Hepatocyte (in vitro differentiated cells): ENCODE results near the gene TNFRSF1A. TPM values are rescaled to one million over a fixed set of nuclear protein-coding genes. Genes with fewer than 3 reads are reported as not detected.
A peak's percentile ranks its signal among the peaks of the same experiment; 100 is the strongest.

Experiments
- DNase-seq: peaks from one replicate; pipeline ENCODE4 v3.0.0-alpha.2; 2016; ENCODE audit warnings: low spot score
- H2AFZ ChIP-seq: fragments of 200-600 bp; sonication (generic); 2 replicates; pipeline ENCODE4 v1.6.0; 2016; ENCODE audit warnings: antibody characterized with exemption, mild to moderate bottlenecking
- H3K27ac ChIP-seq: fragments of 200-600 bp; sonication (generic); 2 replicates; pipeline ENCODE4 v1.5.1; 2016; ENCODE audit warnings: mild to moderate bottlenecking
- H3K27me3 ChIP-seq: fragments of 200-600 bp; sonication (generic); 2 replicates; pipeline ENCODE4 v1.6.1; 2016
- H3K36me3 ChIP-seq: fragments of 200-600 bp; sonication (generic); replicated peaks from 2 replicates; pipeline ENCODE4 v1.5.1; 2016; ENCODE audit warnings: low read depth; ENCODE audit not compliant: insufficient read depth
- H3K4me1 ChIP-seq: fragments of 200-600 bp; sonication (generic); 2 replicates; pipeline ENCODE4 v1.5.1; 2016; ENCODE audit warnings: mild to moderate bottlenecking, moderate library complexity; ENCODE audit not compliant: insufficient read depth
- H3K4me2 ChIP-seq: fragments of 200-600 bp; sonication (generic); 2 replicates; pipeline ENCODE4 v1.6.0; 2016
- H3K4me3 ChIP-seq: fragments of 200-600 bp; sonication (generic); 2 replicates; pipeline ENCODE4 v1.5.1; 2016; ENCODE audit warnings: mild to moderate bottlenecking
- H3K79me2 ChIP-seq: fragments of 200-600 bp; sonication (generic); 2 replicates; pipeline ENCODE4 v1.6.0; 2017; ENCODE audit warnings: mild to moderate bottlenecking
- H3K9me2 ChIP-seq: fragments of 200-600 bp; sonication (generic); replicated peaks from 2 replicates; pipeline ENCODE4 v1.6.0; 2017; ENCODE audit warnings: mild to moderate bottlenecking; ENCODE audit not compliant: insufficient read depth
- H3K9me3 ChIP-seq: fragments of 200-600 bp; sonication (generic); 2 replicates; pipeline ENCODE4 v1.5.1; 2016; ENCODE audit warnings: low read depth, mild to moderate bottlenecking
- H4K20me1 ChIP-seq: fragments of 200-600 bp; sonication (generic); 2 replicates; pipeline ENCODE4 v1.6.0; 2016; ENCODE audit warnings: mild to moderate bottlenecking; ENCODE audit not compliant: insufficient read depth, poor library complexity, severe bottlenecking
- EZH2 ChIP-seq: fragments of 200-600 bp; sonication (generic); IDR thresholded peaks from 2 replicates; pipeline ENCODE4 v1.6.1; 2016; ENCODE audit warnings: antibody characterized with exemption, mild to moderate bottlenecking, borderline replicate concordance
- EZH2phosphoT487 ChIP-seq: fragments of 200-600 bp; sonication (generic); IDR thresholded peaks from one replicate; pipeline ENCODE4 v1.6.1; 2018; ENCODE audit warnings: antibody characterized with exemption, mild to moderate bottlenecking, low read depth, moderate library complexity; ENCODE audit not compliant: unreplicated experiment, severe bottlenecking
- WGBS: methylation state at CpG from one replicate; pipeline ENCODE4 v1.1.6; 2016; ENCODE audit warnings: low lambda C conversion rate; ENCODE audit errors: missing lambda C conversion rate; 5-methylcytosine and 5-hydroxymethylcytosine counted together
- polyA plus RNA-seq: library from polyadenylated mRNA; unstranded; fragments of >200 nt; fragmentation: Nextera tagmentation; extraction: Ambion mirVana; gene quantifications from 2 replicates; pipeline ENCODE4 v1.2.1, GENCODE V29; 2016
- total RNA-seq: library from RNA; depleted of rRNA; stranded (reverse); fragments of >200 nt; gene quantifications from 2 replicates; pipeline ENCODE4 v1.2.3, GENCODE V29; 2014
- TF ChIP-seq, protein P1 (sequence below): fragments of 200-600 bp; sonication (generic); IDR thresholded peaks from 2 replicates; pipeline ENCODE4 v1.5.1; 2016; ENCODE audit warnings: antibody characterized with exemption, mild to moderate bottlenecking; ENCODE audit not compliant: poor library complexity

TNFRSF1A gene
- total and polyA plus RNA-seq, 2 experiments from 2014 or later = 147 to 168 TPM

DNA sequence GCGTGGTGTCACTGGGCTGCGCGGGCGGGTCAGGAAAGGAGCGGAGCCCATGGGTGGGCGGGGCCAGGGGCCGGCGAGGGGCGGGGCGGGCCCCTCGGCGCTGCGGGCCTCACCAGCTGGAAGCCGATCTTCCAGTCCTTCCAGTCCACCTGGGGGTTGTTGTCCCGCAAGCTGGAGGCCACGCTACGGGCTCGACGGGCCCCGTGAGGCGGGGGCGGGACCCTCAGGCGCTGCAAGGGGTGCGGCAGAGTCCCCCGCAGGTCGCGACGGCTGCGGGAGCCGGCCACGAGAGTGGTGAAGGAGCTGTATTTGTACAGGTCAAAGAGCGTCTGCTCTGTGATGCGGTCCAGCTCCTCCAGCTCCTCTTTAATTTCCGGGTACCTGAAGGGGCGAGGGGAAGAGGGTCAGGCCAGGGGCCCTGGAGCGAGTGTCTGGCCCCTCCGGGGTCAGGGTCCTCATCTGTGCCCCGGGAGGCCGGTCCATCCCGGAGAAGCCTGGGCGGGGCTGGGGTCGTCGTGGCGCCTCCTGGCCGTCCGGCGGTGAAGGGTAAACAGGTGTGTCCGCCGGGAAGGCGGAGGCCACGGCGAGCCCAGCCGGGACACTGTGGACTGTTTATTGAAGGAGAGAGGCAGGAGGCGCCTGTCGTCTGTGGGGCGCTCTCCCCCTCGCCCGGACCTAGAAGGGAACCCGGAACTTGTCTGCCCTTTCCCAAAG lies 21.6 kb upstream of the TNFRSF1A start:
- Histone ChIP-seq H2AFZ (peak overlapping the region; percentile 53), H3K4me3 (peak overlapping the region; percentile 23), H4K20me1 (no peaks in the 10 kb centered on the region), H3K4me1 (peaks cover 10% of the 10 kb centered on the region), H3K79me2 (peaks cover 10% of the 10 kb centered on the region), H3K9me3 (no peaks in the 10 kb centered on the region), H3K27me3 (no peaks in the 10 kb centered on the region), H3K36me3 (no peaks in the 10 kb centered on the region), H3K4me2 (peak overlapping the region; percentile 80), H3K9me2 (no peaks in the 10 kb centered on the region), H3K27ac (peak overlapping the region; percentile 97)
- 2% methylated on average over 40 of the region's 59 CpGs for WGBS
- TF ChIP-seq EZH2phosphoT487 (no peak), EZH2 (no peak)
- TF ChIP-seq, protein P1, sequence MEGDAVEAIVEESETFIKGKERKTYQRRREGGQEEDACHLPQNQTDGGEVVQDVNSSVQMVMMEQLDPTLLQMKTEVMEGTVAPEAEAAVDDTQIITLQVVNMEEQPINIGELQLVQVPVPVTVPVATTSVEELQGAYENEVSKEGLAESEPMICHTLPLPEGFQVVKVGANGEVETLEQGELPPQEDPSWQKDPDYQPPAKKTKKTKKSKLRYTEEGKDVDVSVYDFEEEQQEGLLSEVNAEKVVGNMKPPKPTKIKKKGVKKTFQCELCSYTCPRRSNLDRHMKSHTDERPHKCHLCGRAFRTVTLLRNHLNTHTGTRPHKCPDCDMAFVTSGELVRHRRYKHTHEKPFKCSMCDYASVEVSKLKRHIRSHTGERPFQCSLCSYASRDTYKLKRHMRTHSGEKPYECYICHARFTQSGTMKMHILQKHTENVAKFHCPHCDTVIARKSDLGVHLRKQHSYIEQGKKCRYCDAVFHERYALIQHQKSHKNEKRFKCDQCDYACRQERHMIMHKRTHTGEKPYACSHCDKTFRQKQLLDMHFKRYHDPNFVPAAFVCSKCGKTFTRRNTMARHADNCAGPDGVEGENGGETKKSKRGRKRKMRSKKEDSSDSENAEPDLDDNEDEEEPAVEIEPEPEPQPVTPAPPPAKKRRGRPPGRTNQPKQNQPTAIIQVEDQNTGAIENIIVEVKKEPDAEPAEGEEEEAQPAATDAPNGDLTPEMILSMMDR = no peak
- peak; percentile 92 for DNase-seq

DNA sequence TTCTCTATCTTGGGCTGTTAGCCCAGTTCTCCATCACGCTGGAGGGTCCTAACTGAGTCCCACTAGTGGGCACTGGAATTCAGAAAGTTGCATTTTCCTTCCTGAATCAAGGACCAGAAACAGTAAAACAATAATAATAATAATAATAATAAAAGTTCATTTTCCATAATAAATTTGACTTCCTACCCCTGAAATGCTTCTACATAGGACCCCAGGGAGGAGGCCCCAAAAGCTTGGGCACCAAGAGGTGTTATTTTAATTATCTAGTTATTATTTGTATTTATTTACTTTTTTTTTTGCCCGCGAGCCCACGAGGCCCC lies 21.1 kb upstream of the TNFRSF1A start:
- TF ChIP-seq EZH2 (no peak), EZH2phosphoT487 (no peak)
- TF ChIP-seq, protein P1 = no peak
- Histone ChIP-seq H3K79me2 (peaks cover 7% of the 10 kb centered on the region), H2AFZ (no peak overlapping the region), H3K9me3 (no peaks in the 10 kb centered on the region), H3K4me2 (peak overlapping the region; percentile 80), H4K20me1 (no peaks in the 10 kb centered on the region), H3K27ac (peak overlapping the region; percentile 97), H3K27me3 (no peaks in the 10 kb centered on the region), H3K36me3 (no peaks in the 10 kb centered on the region), H3K4me3 (no peak overlapping the region), H3K9me2 (no peaks in the 10 kb centered on the region), H3K4me1 (peaks cover 10% of the 10 kb centered on the region)
- DNase-seq = no peak
- 20% methylated on average over 4 of the region's 4 CpGs for WGBS

DNA sequence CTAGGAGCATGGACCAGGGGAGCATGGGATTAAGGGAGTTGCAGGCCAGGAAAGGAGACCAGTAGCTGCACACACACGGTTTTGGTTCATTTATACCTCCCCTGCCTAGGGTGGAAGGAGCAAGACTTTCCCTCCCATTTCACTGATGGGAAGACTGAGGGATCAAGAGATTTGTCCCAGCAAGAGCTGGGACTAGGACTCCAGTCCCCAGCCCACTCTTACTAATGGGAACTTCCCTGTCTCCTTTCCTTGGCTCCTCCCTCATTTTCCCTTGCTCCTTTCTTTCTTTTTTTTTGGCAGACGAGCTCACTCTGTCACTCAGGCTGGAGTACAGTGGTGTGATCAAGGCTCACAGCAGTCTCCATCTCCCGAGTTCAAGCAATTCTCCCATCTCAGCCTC lies 20.5 kb upstream of the TNFRSF1A start:
- H3K9me3 ChIP-seq = no peaks in the 10 kb centered on the region
- H3K79me2 ChIP-seq = peaks cover 4% of the 10 kb centered on the region
- no peak for DNase-seq
- 74% methylated on average over 3 of the region's 3 CpGs for WGBS
- H3K27ac ChIP-seq = no peak overlapping the region
- H2AFZ ChIP-seq = no peak overlapping the region
- no peaks in the 10 kb centered on the region for H3K36me3 ChIP-seq
- H3K9me2 ChIP-seq = no peaks in the 10 kb centered on the region
- TF ChIP-seq EZH2phosphoT487 = no peak
- H3K4me3 ChIP-seq = no peak overlapping the region
- H3K27me3 ChIP-seq = no peaks in the 10 kb centered on the region
- H3K4me2 ChIP-seq = no peak overlapping the region
- H3K4me1 ChIP-seq = peaks cover 10% of the 10 kb centered on the region
- H4K20me1 ChIP-seq = no peaks in the 10 kb centered on the region

DNA sequence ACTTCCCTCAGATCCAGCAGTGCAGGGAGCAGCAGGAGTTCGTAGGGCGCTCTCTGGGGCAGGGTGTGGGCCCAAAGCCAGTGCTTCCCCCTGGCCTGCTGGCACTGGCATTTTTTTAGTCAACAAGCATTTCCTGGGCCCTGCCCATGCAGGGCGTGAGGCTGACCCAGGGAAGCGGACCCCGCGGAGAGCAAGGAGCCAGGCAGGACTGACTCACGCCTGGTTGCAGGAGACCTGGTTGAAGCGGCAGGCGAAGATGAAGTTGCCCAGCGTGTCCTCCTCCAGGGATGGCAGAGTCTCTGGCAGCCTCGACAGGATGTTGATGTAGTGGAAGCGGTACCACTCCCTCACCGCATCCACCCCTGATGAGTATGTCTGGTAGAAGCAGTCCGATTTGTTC lies 20.0 kb upstream of the TNFRSF1A start:
- Histone ChIP-seq H3K9me2 (no peaks in the 10 kb centered on the region), H3K4me3 (no peak overlapping the region), H3K4me1 (peaks cover 10% of the 10 kb centered on the region), H3K9me3 (no peaks in the 10 kb centered on the region), H3K27ac (no peak overlapping the region), H3K27me3 (no peaks in the 10 kb centered on the region), H3K4me2 (no peak overlapping the region), H3K79me2 (peaks cover 2% of the 10 kb centered on the region), H2AFZ (no peak overlapping the region), H4K20me1 (no peaks in the 10 kb centered on the region), H3K36me3 (no peaks in the 10 kb centered on the region)
- TF ChIP-seq, protein P1 = no peak
- TF ChIP-seq EZH2phosphoT487 (no peak), EZH2 (no peak)
- 97% methylated on average over 14 of the region's 14 CpGs for WGBS
- DNase-seq = no peak
